ENCODE data around the gene FBP1.

FBP1 gene

DNA sequence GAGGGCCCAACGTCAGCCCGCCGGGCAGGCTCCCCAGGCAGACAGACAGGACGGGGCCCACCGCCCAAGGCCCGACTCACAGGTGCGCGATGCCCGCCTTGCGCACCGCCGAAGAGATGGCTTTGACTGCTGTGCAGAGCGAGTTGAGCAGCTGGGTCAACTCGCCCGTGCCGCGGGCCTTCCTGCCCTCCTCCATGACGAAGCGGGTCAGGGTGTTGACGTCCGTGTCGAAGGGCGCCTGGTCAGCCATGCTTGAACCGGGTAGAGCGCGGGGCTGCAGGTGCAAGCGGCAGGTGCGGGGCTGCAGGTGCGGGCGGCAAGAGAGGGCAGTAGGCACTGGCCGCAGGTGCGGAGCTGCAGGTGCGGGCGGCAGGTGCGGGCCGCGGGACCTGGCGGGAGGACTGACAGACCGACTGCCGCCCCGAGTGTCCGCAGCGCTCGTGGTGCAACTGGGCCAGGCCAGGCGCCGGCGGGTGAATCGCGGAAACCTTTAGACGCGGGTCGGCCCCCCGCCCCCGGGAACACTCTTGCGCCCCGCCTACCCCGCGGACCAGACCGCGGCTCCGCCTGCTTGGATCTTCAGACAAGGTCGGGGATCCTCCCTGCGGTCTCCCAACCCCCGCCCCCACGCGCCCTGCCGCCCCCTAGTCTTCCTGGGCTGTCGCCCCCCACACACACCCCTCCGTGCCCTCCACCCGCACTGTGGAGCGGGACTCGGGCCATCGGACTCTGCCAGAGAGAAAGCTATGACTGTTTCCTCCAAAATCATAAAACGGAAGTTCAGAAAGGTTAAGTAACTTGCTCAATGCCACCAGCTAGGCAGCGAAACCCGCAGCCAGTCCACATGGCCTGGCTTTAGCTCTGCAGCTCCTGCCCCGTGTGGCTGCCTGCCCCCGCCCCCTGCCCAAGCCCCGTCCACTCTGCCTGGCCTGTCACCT, at the start of gene FBP1:
Gene FBP1, minus strand, starts transcription at position 458 of the 938 bp plus-strand sequence. Its CDS starts 208 bp downstream, at position 250.
- DNase-seq (ENCODE audit: low read depth in 3 of 3) = peak in 1 of 3 donors; percentile 15

DNA sequence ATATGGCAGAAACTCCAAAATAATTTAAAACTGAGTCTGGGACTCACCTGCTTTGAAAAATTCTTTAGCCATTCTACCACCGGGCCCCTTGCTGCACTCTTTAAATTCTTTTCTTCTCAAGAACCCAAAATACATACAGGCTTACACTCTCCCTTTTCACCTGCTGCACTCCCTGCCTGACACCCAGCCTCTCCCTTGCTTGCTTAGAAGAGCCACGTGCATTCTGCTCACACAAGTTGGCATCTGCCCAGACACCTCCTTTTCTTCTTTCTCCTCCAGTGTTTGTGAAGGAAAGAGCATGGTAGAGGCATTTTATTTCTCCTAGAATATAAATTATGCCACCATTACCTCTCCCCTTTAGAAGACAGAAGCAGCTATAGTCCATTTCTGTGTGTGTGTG, 48.1 kb upstream of the FBP1 start:
- no peak for DNase-seq (ENCODE audit: low read depth in 3 of 3)

DNA sequence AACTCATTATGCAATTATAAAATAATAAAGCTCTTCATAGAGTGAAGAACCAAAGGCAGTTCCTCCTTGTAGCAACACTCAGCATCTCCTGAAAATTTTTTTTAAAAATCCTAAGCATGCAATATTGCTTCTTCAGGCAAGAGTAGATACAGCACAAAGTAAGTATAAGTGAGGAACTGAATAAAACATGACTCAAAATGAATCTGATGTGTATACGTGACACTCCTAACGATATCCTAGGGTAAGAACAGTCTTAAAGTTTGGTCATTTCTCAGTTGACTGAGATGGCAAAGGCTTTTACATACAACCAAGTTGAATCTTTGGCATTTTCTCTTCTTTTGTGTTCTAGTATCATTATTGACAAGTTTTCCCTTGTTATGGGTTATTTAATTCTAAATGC, 46.0 kb upstream of the FBP1 start:
- no peak for DNase-seq (ENCODE audit: low read depth in 3 of 3)

DNA sequence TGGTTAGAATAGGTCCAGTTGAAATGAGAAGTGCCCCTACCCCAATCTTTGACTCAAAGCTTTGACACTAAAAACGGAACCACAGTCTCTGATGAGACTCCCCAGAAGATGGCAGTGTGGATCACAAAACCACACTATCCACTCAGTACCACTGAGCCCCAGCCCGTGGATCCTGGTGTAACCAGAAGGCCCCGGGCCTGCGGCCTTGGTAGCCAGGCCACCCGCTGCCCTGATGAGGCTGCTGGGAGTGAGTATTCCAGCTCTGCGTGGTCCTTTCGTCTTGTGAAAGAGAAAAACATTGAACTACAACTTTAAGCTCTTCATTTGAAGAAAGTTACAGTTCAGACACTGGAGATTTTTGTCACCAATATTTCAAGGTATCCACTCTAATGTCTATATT, 42.2 kb upstream of the FBP1 start:
- peak; percentile 22 to 39 (median 24) for DNase-seq (ENCODE audit: low read depth in 3 of 3)

DNA sequence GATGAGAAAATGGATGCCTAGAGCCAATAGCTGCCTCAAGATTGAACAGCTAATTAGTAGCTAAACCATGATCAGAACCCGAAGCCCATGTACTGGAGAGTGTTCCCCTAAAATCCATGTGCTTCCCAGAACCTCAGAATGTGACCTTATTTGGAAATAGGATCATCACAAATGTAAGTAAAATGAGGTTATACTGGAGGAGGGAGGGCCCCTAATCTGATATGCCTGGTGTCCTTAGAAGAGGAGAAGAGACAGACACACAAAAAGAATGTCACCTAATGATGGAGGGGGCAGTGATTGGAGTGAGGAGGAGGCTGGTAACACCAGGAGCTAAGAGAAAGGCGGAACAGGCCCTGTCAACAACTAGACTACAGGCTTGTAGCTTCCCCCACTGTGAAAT, 41.3 kb upstream of the FBP1 start:
- no peak for DNase-seq (ENCODE audit: low read depth in 3 of 3)

DNA sequence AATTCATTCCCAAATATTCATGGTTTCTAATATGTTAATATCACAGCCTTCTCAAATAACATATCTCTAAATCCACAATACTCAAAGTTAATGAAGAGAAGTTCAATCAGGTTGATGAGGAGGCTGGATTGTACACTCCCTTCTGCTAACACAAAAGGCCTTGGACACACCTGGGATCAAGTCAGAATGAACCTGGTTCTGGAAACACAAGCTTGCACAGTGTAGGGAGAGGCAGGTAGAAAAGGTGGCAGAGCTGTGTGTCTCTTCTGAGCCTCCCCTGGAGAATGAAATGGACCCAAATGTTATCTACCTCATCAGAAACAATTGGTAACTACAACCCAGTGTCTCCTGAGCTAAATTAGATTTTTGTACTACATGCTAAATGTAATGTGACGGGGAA, 40.7 kb upstream of the FBP1 start:
- no peak for DNase-seq (ENCODE audit: low read depth in 3 of 3)

DNA sequence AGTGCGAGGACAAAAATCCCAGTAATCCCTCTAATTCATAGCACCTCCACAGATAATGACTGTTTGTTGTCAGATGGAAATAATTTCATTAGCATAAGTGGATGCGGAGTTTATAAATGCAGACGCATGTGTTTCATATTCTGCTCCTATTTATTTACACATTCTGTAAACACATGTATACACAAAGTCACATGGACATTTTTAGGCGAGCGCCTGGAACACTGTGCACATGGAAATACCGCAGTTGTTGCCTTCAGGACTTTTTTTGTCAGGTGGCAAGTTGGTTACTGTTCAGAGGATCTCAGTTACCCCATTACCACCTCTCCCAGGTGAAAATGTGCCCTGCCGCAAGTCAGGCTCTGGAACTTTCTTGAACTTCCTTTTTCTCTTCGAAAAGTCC, 40.3 kb upstream of the FBP1 start:
- no peak for DNase-seq (ENCODE audit: low read depth in 3 of 3)

DNA sequence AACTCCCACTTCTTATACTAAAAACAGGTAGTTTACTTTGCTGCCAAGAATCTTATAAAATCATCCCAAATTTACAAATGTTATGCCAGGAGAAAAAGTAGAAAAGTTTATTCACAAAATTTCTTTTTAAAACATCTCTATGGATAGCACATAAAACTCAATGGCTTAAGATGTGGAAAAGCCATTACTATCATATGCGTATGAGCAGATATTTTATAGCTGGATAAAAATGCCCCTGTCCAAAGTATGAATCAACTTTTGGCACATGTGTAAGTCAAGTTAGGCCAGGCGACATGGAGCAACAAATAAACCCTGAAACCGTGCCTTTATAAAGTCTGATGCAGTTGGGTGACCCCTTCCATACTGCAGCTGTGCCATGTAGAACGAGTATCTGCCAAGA, 38.6 kb upstream of the FBP1 start:
- DNase-seq (ENCODE audit: low read depth in 3 of 3) = no peak

DNA sequence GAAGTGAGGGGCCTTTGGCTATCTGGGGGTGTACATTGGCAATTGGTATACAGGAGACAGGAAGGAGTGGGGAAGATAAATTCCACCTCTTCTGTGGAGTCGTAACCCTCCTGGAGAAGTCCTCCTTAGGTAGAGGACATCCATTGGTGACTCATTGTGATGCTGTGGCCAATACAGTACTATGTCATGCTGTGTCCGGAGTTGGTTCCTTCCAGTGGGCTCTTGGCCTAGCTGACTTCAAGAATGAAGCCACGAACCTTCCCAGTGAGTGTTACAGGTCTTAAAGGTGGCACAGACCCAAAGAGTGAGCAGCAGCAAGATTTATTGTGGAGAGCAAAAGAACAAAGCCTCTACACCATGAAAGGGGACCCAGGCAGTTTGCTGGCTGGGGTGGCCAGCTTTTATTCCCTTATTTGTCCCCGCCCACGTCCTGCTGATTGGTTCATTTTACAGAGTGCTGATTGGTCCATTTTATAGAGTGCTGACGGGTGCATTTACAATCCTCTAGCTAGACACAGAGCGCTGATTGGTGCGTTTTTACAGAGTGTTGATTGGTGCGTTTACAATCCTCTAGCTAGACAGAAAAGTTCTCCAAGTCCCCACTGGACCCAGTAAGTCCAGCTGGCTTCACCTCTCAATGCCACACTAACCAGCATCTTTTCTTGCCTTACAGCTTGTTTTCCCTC, 37.3 kb upstream of the FBP1 start:
- DNase-seq (ENCODE audit: low read depth in 3 of 3) = no peak

DNA sequence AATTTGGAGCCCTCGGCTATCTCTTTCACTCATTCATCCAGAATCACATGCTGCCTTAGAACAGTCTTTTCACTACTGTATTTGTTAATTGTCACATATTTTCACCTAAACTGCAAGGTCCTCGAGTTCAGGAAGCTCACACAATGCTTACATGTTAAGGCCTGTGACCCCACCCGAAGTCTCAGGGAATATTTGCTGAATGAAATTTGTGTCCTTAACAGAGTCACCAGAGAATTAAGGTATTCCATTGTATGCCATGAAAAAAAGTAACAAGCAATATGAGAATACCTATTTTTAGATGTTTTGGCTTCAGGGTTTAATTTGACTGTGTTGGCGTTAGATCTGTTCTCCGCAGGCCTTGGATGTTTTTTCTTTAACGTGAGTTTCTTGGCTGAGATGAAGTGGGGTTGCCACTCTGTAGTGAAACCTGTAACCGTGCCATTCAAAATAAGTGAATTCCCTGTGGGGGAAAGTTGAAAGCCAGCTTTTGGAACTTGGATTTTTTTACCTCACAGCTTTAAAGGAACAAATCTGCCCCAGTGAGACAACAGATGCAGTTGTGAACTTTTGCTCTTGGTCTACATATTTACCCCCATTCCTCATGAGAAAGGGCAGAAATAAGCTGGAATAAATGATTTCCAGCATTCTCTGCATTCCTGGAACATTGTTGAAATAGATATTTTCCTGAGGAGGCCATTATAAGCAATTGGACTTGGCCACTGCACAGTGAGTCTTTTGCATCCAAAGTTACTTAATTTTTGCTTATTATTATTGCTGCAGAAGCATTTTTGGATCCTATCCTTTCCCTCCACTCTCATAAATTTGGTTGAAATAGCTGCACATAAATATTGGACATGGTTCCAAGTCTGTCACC, 35.9 kb upstream of the FBP1 start:
- DNase-seq (ENCODE audit: low read depth in 3 of 3) = no peak

DNA sequence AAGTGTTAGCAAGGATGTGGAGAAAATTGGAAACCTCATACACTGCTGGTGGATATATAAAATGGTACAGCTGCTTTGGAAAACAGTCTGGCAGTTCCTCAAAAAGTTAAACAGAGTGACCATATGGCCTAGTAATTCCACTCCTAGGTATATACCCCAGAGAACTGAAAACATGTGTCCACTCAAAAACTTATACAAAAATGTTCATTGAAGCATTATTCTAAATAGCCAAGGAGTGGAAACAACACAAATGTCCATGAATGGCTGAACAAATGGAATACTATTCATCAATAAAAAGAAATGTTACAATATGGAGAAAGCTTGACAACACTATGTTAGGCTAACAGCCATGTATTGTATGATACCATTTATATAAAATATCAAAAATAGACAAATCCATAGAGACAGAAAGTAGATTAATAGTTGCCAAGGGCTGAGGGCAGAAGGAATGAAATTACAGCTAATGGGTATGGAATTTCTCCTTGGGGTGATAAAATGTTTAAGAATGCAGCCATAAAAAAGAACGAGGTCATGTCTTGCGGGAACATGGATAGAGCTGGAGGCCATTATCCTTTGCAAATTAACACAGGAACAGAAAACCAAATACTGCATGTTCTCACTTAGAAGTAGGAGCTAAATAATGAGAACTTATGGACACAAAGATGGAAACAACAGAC, 33.6 kb upstream of the FBP1 start:
- DNase-seq (ENCODE audit: low read depth in 3 of 3) = no peak

DNA sequence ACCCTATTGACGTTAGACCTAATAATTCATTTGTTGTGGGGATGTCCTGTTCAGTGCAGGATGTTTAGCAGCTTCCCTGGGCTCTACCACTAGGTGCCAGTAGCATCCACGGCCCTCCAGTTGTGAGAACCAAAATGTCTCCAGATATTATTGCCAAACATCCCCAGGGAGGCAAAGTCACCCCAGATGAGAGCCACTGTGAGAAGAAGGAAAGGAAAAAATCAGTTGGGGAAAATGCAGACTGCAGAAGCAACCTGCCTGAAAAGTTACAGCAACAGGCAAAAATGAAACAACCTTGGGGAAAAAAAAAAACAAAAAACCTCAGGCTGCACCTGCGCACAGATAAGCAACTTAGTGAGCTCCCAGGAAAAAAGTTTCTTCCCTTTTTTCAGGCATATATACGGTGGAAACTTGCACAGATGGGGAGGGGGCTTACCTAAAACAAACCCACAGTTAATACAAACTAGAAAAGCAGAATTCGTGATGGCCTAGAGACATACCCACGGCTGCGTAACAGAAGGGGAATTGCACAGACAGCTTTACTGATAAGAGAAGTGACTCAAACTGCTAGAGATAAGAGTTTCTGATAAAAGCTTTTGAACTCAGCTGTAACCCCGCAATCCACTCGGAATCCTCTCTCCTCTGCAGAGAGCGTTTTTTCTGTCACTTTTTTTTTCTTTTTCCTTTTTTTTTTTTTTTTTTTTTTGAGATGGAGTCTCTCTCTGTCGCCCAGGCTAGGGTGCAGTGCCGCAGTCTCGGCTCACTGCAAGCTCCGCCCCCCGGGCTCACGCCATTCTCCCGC, 29.8 kb upstream of the FBP1 start:
- DNase-seq (ENCODE audit: low read depth in 3 of 3) = peak; percentile 31 to 36 (median 31)

DNA sequence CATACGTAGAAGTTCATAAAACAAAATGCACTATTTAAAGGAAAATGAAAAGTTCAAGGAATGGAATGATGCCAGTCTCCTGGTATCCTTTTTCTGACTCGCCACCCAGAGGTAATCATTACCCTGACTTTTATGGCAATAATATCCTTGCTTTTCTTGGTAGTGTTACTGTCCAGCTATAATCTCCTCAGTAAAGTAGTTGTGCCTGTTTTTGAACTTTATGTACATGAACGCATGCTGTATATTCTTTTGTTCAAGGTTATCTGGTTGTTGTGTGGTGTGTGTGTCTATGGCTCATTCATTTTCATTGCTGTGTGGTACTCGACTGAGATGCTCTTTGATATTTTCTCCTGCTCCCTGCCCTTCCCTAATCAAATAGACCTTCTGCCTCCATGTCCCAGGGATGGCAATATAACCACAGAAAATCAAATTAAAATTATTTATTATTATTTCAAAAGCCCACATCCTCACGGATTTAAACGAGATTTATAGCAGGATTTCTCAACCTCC, 29.2 kb upstream of the FBP1 start:
- DNase-seq (ENCODE audit: low read depth in 3 of 3) = no peak

DNA sequence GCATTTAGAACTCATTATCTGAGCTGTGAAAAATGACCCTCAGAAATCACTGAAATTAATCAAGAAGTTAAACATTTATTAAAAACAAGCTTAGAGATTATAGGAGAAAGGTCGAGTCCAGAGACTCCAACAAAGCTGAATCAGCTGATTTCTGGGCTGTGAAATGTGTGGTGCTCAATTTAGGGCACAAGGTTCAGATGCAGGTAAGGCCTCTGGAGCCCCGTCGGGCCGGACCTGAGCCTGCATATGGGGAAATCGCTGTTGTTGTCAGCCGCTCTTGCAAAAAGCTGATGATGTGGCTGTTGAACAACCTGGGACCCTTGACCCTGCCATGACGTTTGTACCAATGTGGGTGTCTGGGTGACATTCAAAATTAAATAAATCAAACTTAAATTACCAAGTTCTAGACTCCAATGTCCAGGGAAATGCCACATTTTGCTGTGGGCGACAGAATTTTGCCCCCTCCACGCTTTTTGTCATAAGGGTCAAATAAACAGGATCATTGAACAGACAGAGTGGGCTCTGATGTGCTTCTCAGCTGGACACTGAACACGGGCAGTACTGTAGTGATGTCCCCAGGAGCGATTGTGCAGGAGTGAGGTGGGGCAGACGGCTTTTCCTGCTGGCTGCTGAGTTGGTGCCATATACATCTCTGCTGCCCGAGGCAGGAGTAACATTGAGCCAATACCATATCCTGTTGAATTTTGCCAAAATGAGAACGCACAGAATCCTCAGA, 27.2 kb upstream of the FBP1 start:
- DNase-seq (ENCODE audit: low read depth in 3 of 3) = no peak

DNA sequence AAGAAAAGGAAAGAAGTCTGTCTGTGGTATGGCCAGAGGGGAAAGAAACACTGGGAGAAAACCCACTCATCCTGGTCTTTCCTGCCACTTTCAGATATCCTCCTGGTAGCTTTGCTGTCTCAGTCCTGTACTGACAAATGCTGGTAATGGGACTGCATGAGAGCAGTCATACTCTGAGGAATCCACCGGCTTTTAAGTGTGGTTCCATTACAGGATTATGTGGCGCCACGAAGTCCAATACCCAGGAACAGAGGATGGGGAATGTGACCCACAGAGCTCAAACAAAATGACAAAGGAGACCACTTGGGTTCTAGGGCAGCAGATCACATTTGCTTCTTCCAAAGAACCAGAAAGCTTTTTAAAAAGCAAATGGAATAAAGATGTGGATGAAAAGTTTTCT, 26.3 kb upstream of the FBP1 start:
- DNase-seq (ENCODE audit: low read depth in 3 of 3) = no peak

DNA sequence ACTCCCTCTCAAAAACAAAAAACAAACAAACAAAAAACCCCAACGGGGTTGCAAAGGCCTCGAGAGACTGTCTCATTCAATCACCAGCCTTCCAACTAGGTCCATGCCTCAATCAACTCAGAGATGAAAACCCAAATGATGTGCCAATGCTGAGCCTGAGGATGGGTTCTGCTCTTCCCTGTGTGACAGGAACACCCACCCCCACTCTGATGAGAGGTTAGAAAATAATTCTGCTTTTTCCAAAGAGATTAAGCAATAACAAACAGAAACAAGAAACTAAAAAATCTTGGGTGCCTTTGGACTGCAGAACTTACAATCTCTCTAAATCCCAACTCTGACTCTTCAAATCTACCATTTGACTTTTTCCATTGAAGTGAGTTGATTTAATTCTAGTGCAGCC, 25.5 kb upstream of the FBP1 start:
- DNase-seq (ENCODE audit: low read depth in 3 of 3) = no peak

DNA sequence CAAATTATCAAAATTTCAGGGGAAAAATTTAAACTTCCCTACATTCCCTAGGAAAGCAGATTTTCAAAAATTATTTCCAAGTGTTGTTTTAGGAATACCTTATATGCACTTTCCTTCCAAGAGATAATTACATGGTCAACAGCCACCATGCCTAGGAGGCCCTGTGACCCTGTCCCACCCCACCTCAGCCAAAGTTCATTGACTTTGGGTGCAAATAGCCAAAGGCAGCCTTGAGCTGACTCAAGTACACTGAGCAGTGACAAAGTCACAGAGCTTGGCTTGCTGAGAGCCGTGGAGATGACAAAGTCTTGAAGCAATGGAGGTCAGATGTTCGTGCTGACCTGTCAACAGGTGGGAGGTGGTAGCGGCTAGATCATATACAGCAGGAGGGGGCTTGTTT, 24.3 kb upstream of the FBP1 start:
- DNase-seq (ENCODE audit: low read depth in 3 of 3) = no peak

DNA sequence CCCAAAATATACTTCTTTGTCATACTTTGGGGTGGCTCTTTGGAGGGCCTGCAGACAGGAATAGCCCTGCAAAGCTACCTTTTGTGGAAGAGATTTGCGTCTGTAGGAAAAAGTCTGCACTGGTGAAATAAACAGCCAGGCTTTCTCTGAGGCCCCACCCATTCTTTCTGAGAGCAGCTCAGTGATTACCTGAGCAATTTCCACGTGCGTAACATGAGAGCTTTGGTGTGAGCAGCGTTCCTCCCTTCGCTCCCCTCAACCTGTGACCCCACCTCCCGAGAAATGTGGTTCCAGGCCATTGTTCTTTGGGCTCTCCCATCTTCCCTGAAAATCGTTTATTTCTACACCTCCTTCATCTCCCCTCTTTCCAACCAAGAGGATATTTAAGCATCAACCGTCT, 23.8 kb upstream of the FBP1 start:
- no peak for DNase-seq (ENCODE audit: low read depth in 3 of 3)

DNA sequence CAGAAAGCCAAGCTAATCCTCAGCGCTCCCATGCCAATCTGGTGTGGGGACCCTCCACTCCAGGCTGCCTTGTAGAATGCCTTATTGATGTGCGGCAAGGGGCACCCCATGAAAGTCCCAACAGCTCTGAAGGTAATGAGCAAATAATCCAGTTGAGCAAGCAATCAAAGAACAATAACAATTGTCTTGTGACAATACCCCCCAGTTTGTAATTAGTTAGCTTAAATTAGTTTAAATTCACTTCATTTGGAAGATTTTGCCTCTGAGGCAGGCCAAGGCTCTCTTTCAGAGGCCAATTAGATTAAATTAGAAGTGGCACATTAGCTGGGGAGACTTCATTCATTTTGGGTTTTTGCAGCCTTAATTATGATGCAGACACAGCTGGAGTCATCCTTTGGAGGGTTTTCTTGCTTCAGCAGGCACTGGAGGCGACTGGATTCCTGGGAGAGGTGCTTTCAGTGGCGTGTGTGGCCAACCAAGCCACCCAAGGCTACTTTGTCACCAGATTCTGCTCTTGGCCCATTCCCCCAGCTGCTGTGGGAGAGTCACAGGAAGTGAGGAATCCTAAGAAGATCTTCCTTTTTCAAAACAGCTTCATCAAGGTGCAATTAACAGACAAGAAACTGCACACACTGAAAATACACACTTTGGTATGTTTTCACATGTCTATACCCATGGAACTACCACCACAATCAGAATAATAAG, 17.9 kb upstream of the FBP1 start:
- no peak for DNase-seq (ENCODE audit: low read depth in 3 of 3)

Data from stimulated activated CD4-positive, alpha-beta T cell treated with anti-CD3 and anti-CD28 coated beads, TNF-alpha, amount 100 ng/mL, for 48 hours (primary cell).